Measurements from ENCODE around the gene SCART1.
"Not testable (repeated sequence)": the region's sequence is repeated elsewhere in the genome, so short reads cannot be mapped to it uniquely, and the experiment has no call there.

SCART1 gene

GRCh38 chr10:133475425-133475734, 21.6 kb downstream of the SCART1 start:
- no peak for FAIRE-seq

- no peak for FAIRE-seq
These were observed 22.3 kb downstream of the SCART1 start for GRCh38 chr10:133475821-133476640.

- FAIRE-seq = no peak
These were observed 22.9 kb downstream of the SCART1 start for GRCh38 chr10:133476641-133476990.

- no peak for FAIRE-seq
These were observed 27.4 kb downstream of the SCART1 start for GRCh38 chr10:133481086-133481643.

- no peak for FAIRE-seq
These were observed 27.9 kb downstream of the SCART1 start for GRCh38 chr10:133481657-133482056.

- FAIRE-seq = no peak
These were observed 31.1 kb downstream of the SCART1 start for GRCh38 chr10:133484818-133485217.

- FAIRE-seq = no peak
These were observed 33.3 kb downstream of the SCART1 start for GRCh38 chr10:133487085-133487484.

GRCh38 chr10:133488354-133488753, 34.6 kb downstream of the SCART1 start:
- no peak for FAIRE-seq

GRCh38 chr10:133489816-133490588, 36.3 kb downstream of the SCART1 start:
- no peak for FAIRE-seq

GRCh38 chr10:133493562-133493961, 39.8 kb downstream of the SCART1 start:
- not testable (repeated sequence) for FAIRE-seq

GRCh38 chr10:133497363-133497762, 43.6 kb downstream of the SCART1 start:
- FAIRE-seq = not testable (repeated sequence)

GRCh38 chr10:133499176-133499575, 45.4 kb downstream of the SCART1 start:
- not testable (repeated sequence) for FAIRE-seq

- FAIRE-seq = not testable (repeated sequence)
These were observed 47.2 kb downstream of the SCART1 start for GRCh38 chr10:133500897-133501296.

GRCh38 chr10:133509700-133510099, 56.0 kb downstream of the SCART1 start:
- no peak for FAIRE-seq

GRCh38 chr10:133511408-133511807, 57.7 kb downstream of the SCART1 start:
- no peak for FAIRE-seq

- no peak for FAIRE-seq
These were observed 58.3 kb downstream of the SCART1 start for GRCh38 chr10:133511907-133512528.

GRCh38 chr10:133515471-133515870, 61.7 kb downstream of the SCART1 start:
- no peak for FAIRE-seq

- no peak for FAIRE-seq
These were observed 62.3 kb downstream of the SCART1 start for GRCh38 chr10:133516057-133516456.

- not testable (repeated sequence) for FAIRE-seq
These were observed 64.8 kb downstream of the SCART1 start for GRCh38 chr10:133518517-133518916.

Data from endometrium (tissue), 2 donors.